NCI-H226 (cell line): Measurements from ENCODE around the gene LIME1.

ENCODE experiments used
- DNase-seq: peaks from one replicate; pipeline ENCODE4 v3.0.0-alpha.2; 2015

Gene LIME1

GRCh38 chr20:63697357-63697867, 39.1 kb upstream of the LIME1 start:
- DNase-seq = no peak

GRCh38 chr20:63697868-63698545, 38.5 kb upstream of the LIME1 start:
- no peak for DNase-seq

DNA sequence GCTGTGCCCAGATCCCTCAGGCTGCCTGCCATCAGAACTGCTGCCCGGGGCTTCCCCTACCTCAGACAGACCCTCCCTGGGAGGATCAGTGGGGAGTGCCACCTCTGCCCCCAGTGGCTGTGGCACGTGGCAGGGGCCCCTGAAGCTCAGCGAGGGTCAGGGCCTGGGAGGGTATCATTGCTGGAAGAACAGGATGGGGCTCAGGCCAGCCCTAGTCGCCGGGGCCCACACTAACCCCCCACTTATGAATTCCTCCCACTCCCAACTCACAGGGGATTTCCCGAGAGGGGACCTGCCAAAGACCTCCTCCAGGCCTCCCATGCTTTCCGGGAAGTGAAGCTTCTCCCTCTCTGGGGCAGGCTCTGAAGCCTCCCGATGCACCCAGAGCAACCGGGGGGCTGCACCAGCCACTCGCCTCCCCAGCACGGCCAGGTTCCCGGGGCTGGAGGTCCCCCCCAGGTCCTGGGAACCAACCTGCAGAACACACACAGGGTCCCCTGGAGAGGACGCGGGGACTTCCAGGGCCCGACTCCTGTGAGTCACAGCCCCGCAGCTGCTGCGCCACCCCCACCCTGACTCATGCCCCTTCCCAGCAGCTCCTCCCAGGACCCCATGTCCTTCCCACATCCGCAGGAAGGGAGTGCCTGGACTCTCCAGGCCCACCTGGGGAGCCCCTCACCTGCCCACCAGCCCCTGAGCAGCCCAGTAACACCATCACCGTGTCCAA, 37.6 kb upstream of the LIME1 start:
- peak; percentile 75 for DNase-seq

GRCh38 chr20:63699466-63700198, 36.8 kb upstream of the LIME1 start:
- DNase-seq = no peak

DNA sequence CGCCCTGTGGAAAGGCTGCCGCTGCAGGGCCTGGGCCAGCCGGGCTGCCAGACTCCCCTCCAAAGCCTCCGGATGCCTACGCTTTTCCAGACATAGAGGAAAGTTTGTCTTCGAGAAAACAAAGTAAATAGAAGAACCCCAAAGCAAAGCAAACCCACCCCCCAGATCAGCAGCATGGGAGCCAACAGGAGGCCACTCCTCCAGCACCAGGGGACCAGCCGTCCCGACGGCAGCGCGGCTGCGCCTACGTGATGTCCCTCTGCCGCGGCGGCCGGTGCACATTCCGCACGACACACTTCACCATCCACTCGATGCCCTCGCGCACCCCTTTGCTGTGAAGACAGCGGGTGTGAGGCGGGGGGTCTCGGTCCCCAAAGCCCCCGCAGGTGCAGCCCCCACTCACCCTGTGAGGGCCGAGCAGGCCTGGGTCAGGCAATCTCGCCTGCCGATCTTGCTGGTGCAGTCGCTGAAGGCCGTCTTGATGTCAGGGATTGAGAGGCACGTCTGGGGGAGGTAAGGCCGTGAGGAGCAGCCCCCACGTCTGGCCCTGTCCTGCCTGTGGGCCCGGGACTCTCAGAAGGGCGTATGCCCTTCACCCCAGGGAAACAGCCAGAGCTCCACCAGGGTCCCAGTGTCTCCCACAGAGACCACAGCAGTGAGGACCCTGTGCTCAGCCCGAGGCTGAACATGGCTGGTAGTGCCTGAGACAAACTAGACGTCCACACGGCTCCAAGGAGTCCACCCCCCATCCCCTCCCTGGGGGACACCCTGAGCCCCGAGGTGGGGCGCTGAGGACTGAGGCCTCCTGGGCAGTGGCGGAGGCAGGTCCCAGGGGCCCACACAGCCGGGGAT, 36.0 kb upstream of the LIME1 start:
- DNase-seq = no peak

GRCh38 chr20:63701051-63701328, 35.5 kb upstream of the LIME1 start:
- DNase-seq = no peak

GRCh38 chr20:63701329-63702035, 35.0 kb upstream of the LIME1 start:
- no peak for DNase-seq

DNA sequence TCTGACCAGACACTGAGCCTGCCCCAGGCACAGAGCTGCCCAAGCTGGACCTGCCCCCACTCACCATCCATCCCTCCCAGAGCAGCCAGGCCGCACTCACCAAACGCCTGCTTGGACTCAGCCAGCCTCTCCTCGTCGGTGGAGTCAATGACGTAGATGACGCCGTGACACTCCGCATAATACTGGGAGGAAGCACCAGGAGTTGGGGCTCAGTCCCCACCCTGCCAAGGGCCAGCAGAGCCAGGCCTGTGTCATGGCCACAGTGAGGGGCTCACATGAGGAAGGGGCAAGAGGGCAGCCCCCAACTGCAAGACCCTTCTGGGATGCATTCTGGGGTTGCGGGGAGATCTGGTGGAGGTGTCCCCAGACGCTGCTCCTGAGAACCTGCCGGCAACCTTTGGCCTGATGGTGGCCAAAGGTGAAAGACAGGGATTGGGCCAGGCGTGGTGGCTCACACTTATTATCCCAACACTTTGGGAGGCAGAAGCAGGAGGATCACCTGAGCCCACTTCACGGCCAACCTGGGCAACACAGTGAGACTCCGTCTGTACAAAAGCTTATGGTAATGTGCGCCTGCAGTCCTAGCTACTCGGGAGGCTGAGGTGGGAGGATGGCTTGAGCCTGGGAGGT, 34.3 kb upstream of the LIME1 start:
- DNase-seq = no peak

- no peak for DNase-seq
Measured at GRCh38 chr20:63702751-63703470, 33.6 kb upstream of the LIME1 start.

GRCh38 chr20:63703471-63703975, 32.9 kb upstream of the LIME1 start:
- DNase-seq = no peak

GRCh38 chr20:63703976-63704748, 32.3 kb upstream of the LIME1 start:
- DNase-seq = no peak

GRCh38 chr20:63704749-63705117, 31.7 kb upstream of the LIME1 start:
- DNase-seq = no peak

DNA sequence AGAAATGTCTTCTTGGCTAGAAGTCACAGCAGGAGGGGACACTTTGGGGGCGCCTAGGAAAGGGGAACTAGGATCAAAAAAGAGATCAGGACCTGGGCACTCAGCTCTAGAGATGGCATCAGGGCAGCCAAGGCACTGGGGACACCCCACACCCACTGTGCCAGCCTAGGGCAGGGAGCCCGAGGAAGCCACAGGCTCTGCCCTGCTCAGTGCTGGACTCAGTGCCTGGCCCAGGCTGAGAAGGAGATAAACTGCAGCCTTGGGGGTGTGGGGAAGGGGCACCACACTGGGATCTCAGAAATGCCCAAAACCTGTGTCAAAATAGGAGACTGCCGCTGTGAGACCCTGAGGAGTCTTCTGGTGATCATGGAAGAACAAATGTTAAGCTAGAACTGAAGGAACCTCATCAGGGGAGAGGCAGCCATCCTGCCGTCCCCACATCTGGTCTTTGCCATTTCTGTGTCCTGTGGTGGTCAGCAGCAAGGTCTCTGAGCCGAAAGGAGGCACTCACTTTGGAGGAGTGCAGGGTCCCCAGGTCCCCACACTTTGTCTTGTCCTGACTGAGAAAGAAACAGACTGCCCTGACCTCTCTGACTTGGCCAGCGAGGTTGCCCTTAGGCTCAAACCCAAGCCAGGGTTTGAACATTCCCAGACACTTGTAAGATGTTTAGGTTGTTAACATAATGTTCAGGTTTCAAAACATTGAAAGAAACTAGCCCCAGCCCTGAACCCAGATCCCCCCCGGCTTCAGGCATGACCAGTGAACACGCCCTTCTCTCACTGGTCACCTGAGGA, 31.0 kb upstream of the LIME1 start:
- DNase-seq = no peak

GRCh38 chr20:63706027-63706695, 30.3 kb upstream of the LIME1 start:
- DNase-seq = no peak

DNA sequence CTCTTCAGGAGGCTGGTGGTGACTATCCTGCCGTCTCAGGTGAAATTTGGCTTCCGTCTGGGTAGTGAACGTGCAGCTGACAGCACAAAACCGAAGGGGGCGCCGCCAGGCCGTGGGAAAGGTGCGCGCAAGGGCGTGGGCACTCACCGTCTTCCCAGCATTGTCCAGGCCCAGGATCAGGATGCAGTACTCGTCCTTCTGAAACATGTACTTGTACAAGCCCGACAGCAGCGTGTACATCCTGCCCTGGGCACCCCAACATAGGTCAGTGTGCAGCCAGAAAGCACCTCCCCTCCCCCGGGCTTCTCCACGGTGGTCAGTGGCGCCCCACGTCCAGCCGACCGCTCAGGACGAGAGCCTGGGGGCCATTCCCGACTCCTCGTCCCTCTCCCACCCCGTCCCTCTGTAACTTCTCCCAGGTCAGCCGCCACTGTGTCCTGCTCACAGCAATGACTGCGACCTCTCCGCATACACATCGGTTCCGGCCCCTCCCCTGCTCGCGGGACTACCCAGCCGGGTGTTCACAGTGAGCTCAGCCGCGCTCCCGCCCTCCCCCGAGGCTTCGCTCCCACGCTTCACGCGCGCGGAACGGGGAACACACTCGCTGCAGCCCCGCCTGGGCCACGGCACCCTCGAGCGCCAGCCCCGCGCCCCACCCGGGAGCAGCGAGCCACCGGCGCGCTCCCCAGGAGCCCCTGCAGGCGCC, 29.5 kb upstream of the LIME1 start:
- no peak for DNase-seq

- peak; percentile 89 for DNase-seq
Measured at GRCh38 chr20:63707558-63708300, 28.7 kb upstream of the LIME1 start, which contains the start of the genes ARFRP1 and ZGPAT. TSS of gene ARFRP1 (minus strand) at chr20:63707976. CDS start at chr20:63707091, 885 bp downstream. TSS of gene ZGPAT (plus strand) at chr20:63708039. CDS start at chr20:63708581, 542 bp downstream.
